GM18868 (cell line): ENCODE data around the gene SWT1.
"Not testable (repeated sequence)": the region's sequence is repeated elsewhere in the genome, so short reads cannot be mapped to it uniquely, and the experiment has no call there.

Source experiments
- ATAC-seq: cut with Tn5 transposase; IDR thresholded peaks from one replicate; pipeline ENCODE4 v1.9.1; 2021; ENCODE audit warnings: mild to moderate bottlenecking, moderate library complexity; ENCODE audit not compliant: unreplicated experiment

SWT1 gene

GRCh38 chr1:185170291-185170848 lies 13.4 kb downstream of the SWT1 start:
- ATAC-seq = peak; percentile 94

GRCh38 chr1:185193756-185194155 lies 36.8 kb downstream of the SWT1 start:
- ATAC-seq = no peak

- not testable (repeated sequence) for ATAC-seq
Observed at GRCh38 chr1:185198712-185199111, 41.7 kb downstream of the SWT1 start.

- ATAC-seq = no peak
Observed at GRCh38 chr1:185200889-185201288, 43.9 kb downstream of the SWT1 start.

- ATAC-seq = no peak
Observed at GRCh38 chr1:185207170-185207569, 50.2 kb downstream of the SWT1 start.

- ATAC-seq = no peak
Observed at GRCh38 chr1:185207980-185208602, 51.1 kb downstream of the SWT1 start.

- ATAC-seq = no peak
Observed at GRCh38 chr1:185208626-185209180, 51.7 kb downstream of the SWT1 start.

- ATAC-seq = not testable (repeated sequence)
Observed at GRCh38 chr1:185209357-185209756, 52.4 kb downstream of the SWT1 start.

GRCh38 chr1:185213091-185213490 lies 56.1 kb downstream of the SWT1 start:
- no peak for ATAC-seq

- no peak for ATAC-seq
Observed at GRCh38 chr1:185215911-185216310, 58.9 kb downstream of the SWT1 start.

GRCh38 chr1:185224132-185224531 lies 67.2 kb downstream of the SWT1 start:
- no peak for ATAC-seq

- no peak for ATAC-seq
Observed at GRCh38 chr1:185227161-185227560, 70.2 kb downstream of the SWT1 start.

GRCh38 chr1:185228979-185229378 lies 72.0 kb downstream of the SWT1 start:
- no peak for ATAC-seq

- ATAC-seq = no peak
Observed at GRCh38 chr1:185229981-185230380, 73.0 kb downstream of the SWT1 start.

- no peak for ATAC-seq
Observed at GRCh38 chr1:185232874-185233273, 75.9 kb downstream of the SWT1 start.

GRCh38 chr1:185234183-185234582 lies 77.2 kb downstream of the SWT1 start:
- not testable (repeated sequence) for ATAC-seq

GRCh38 chr1:185237176-185237575 lies 80.2 kb downstream of the SWT1 start:
- not testable (repeated sequence) for ATAC-seq

GRCh38 chr1:185237661-185238060 lies 80.7 kb downstream of the SWT1 start:
- ATAC-seq = no peak

- ATAC-seq = no peak
Observed at GRCh38 chr1:185238447-185238846, 81.5 kb downstream of the SWT1 start.

GRCh38 chr1:185239861-185240260 lies 82.9 kb downstream of the SWT1 start:
- ATAC-seq = no peak

GRCh38 chr1:185241127-185241526 lies 84.2 kb downstream of the SWT1 start:
- no peak for ATAC-seq

GRCh38 chr1:185244015-185244747 lies 87.2 kb downstream of the SWT1 start:
- ATAC-seq = no peak
